Measurements from ENCODE around the gene RBM24.
"Not testable (repeated sequence)": the region's sequence is repeated elsewhere in the genome, so short reads cannot be mapped to it uniquely, and the experiment has no call there.

RBM24 gene

DNA sequence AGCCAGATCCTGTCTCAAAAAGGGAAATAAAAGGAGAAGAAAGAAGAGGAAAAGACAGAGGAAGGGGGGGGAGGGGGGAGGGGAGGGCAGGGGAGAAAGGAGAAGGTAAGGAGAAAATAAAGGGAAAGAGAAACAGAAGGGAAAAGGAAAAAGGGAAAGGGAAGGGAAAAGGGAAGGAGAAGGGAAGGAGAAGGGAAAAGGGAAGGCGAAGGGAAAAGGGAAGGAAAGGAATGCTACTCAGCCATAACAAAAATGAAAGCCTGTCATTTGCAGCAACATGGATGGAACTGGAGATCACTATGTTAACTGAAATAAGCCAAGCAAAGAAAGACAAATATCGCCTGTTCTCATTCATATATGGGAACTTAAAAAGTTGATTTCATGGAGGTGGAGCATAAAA lies 22.3 kb downstream of the RBM24 start:
- DNase-seq (no peak), ATAC-seq (no peak)
- H3K4me1 Mint-ChIP-seq, result no peaks in the 10 kb centered on the region
- H3K27me3 Mint-ChIP-seq, result peaks cover 2% of the 10 kb centered on the region
- H3K27ac Mint-ChIP-seq, result no peak overlapping the region
- H3K36me3 Mint-ChIP-seq (ENCODE audit: low read depth), result no peaks in the 10 kb centered on the region
- no peaks in the 10 kb centered on the region for H3K9me3 Mint-ChIP-seq
- no peak overlapping the region for H3K4me3 Mint-ChIP-seq

DNA sequence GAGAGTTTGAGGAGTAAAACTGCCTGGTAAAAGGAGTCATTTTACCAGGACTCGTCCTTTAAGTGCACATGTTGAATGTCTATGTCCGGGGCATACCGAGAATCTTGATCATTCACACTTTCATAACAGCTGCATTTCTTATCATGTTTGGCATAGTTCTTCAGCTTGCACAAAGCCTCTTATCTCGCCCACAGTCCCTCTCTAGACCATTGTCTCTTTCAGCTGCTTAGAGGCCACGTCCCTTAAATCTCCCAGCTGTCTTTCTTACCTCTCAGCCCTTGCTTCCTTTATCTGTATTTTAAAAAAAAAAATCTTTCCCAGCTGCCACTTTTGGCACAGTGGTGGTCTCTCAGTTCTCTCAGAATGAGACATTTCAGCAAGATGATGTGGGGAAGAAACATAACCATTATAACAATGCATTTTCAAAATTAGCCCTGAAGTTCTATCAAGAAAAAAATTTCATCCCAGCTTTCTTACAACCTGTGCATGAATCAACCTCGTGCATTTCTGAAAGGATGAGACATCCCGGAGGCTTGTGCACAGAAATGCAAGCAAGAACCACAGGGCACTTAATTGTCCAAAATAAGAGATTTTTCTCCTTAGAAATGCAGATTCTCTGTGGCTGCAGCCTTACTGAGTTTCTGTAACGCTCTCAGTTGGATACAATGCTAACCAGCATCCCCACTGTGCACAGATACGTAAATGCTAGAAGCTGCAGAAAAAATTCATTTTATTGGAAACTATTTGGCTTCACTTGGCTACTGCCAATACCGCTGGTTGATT lies 24.2 kb downstream of the RBM24 start:
- no peak for ATAC-seq
- DNase-seq, result no peak

DNA sequence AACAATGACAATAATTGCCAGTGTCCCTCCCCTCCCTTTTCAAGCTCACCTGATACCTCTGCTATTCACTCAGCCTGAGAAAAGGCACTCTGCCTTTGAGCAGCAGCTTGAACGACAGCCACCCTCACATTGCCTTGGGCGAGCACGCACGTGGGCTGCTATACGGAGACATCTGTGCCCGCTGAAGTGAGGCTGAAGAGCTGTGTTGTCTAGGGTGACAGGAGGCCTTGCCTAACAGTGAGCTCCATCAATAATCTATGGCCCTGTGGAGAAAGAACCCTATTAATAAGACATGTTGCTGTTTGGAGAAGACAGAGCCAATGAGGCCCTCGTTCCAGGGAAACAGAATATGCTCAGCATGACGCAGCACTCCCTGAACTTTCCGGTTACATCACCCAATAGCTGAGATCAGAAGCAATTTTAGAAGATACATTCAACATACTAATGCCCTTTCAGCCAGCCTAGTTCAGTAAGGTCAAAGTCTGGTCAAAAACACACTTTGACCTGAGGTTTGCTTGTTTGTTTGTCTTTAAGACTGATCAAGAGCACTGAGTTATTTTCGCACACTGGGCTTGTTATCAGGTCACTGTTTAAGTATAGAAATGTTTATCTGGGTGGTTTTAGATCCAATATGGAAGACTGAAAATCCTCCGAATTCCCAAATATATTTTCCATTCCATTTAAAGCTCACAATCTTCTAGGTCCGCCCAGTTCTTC lies 30.6 kb downstream of the RBM24 start:
- ATAC-seq (no peak), DNase-seq (no peak)
- H3K27me3 Mint-ChIP-seq, result no peaks in the 10 kb centered on the region
- no peaks in the 10 kb centered on the region for H3K36me3 Mint-ChIP-seq (ENCODE audit: low read depth)
- peaks cover 4% of the 10 kb centered on the region for H3K9me3 Mint-ChIP-seq
- no peaks in the 10 kb centered on the region for H3K4me1 Mint-ChIP-seq
- H3K4me3 Mint-ChIP-seq, result no peak overlapping the region
- H3K27ac Mint-ChIP-seq, result no peak overlapping the region

More for the DNA sequence above, 24.2 kb downstream of the RBM24 start:
- H3K27ac Mint-ChIP-seq, result no peak overlapping the region
- H3K36me3 Mint-ChIP-seq (ENCODE audit: low read depth), result no peaks in the 10 kb centered on the region
- H3K9me3 Mint-ChIP-seq, result no peaks in the 10 kb centered on the region
- H3K27me3 Mint-ChIP-seq, result peaks cover 2% of the 10 kb centered on the region
- no peak overlapping the region for H3K4me3 Mint-ChIP-seq
- no peaks in the 10 kb centered on the region for H3K4me1 Mint-ChIP-seq

DNA sequence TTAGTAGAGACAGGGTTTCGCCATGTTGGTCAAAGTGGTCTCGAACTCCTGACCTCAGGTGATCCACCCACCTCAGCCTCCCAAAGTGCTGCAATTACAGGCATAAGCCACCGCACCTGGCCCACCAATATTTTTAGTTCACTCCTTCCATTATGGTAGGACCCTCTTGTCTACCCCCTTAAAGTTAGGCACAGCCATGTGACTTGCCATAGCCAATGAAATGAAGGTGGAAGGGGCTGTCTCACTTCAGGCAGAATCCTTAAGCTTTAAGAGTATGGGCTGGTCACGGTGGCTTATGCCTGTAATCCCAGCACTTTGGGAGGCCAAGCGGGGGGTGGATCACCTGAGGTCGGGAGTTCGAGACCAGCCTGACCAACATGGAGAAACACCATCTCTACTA lies 32.1 kb downstream of the RBM24 start:
- H3K9me3 Mint-ChIP-seq; H3K4me1 Mint-ChIP-seq; DNase-seq; H3K27me3 Mint-ChIP-seq; ATAC-seq; H3K4me3 Mint-ChIP-seq; H3K36me3 Mint-ChIP-seq (ENCODE audit: low read depth); H3K27ac Mint-ChIP-seq: not testable (repeated sequence)

DNA sequence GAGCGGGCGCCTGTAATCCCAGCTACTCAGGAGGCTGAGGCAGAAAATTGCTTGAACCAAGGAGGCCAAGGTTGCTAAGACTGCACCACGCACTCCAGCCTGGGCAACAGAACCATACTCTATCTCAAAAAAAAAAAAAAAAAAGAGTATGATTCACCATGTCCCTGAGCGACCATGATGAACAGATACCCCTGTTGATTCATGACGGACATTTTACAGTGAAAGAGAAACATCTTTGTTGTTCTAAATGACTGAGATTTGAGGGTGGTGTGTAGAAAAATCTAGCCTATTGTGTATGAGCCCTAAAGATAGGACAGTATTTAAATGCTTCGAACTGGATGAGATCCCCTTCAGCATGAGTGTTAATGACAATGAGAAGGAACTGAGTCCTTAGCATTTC lies 32.8 kb downstream of the RBM24 start:
- no peaks in the 10 kb centered on the region for H3K27me3 Mint-ChIP-seq
- H3K36me3 Mint-ChIP-seq (ENCODE audit: low read depth), result no peaks in the 10 kb centered on the region
- no peak overlapping the region for H3K27ac Mint-ChIP-seq
- no peak overlapping the region for H3K4me3 Mint-ChIP-seq
- H3K9me3 Mint-ChIP-seq, result peaks cover 4% of the 10 kb centered on the region
- H3K4me1 Mint-ChIP-seq, result no peaks in the 10 kb centered on the region
- DNase-seq, result no peak
- ATAC-seq, result no peak

DNA sequence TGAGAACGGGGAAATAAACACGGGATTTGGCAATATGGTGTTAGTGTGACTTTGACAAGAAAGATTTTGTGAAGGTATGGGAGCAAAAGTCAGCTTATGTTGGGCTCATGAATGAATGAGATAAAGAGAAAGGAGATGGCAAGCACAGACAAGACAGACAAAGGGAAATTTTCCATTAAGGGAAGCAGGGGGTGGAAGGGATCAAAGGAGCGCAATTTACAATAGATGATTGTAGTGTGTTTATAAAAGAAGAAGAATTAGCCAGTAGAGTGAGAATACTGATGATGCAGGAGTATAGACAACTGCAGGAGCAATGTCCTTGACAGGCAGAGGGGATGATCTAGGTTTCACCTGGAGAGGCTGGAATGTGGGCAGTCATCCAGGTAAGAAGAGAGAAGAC lies 34.1 kb downstream of the RBM24 start:
- no peak overlapping the region for H3K27ac Mint-ChIP-seq
- no peaks in the 10 kb centered on the region for H3K36me3 Mint-ChIP-seq (ENCODE audit: low read depth)
- H3K27me3 Mint-ChIP-seq, result no peaks in the 10 kb centered on the region
- no peaks in the 10 kb centered on the region for H3K4me1 Mint-ChIP-seq
- DNase-seq (no peak), ATAC-seq (no peak)
- H3K4me3 Mint-ChIP-seq, result no peak overlapping the region
- peaks cover 4% of the 10 kb centered on the region for H3K9me3 Mint-ChIP-seq

DNA sequence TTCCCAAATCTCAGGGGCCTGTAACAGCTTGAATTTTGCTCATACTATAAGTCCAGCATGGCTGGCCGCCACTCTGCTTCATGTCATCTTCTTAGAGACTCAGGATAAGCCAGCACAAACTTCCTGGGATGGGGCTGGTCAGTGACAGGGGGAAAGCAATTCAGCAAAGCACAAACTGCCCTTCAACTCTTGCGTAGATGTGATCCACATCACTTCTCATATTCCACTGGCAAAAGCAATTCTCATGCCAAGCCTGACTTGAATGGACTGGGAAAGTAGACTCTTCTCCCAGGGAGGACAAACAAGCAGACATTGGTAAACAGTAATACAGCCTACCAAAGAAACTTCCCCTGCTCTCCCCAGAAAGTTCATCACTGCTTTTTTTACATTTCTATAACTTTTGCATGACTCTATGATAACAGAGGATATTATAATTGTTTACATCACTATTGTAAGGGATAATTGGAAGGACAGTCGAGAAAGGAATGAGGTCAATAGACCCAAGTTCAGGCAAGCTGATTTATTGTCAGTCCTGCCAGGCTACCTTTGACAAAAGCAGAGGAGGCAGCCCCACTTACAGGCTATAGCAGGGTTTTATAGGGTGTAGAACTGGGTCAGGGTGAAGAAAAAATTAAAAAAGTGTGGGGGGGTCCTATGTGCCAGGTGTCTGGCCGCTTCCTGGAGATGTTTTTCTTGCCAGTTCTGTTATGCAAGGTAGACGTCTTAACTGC lies 37.4 kb downstream of the RBM24 start:
- H3K27ac Mint-ChIP-seq, result no peak overlapping the region
- no peaks in the 10 kb centered on the region for H3K27me3 Mint-ChIP-seq
- no peaks in the 10 kb centered on the region for H3K4me1 Mint-ChIP-seq
- DNase-seq, result no peak
- ATAC-seq, result no peak
- no peak overlapping the region for H3K4me3 Mint-ChIP-seq
- peaks cover 4% of the 10 kb centered on the region for H3K9me3 Mint-ChIP-seq
- H3K36me3 Mint-ChIP-seq (ENCODE audit: low read depth), result no peaks in the 10 kb centered on the region

DNA sequence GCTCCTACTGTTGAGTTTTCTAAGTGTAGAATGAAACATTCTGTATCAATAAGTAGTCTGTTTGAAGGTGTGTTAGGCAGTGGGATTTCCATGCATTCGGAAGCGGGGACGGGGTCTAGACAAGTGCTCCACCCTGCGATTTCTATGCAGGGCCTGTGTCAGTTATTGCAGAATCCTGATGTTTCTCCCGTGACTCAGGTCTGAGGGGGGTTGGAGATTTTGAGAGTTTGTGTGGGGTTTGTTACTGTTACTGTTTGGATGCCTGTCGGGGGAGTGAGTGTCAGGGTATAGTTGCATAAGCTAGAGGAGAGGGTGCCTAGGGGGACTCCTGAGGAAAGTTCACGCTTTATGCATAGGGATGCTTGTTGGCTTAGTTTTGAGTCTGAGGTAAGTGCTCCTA lies 39.1 kb downstream of the RBM24 start:
- H3K27me3 Mint-ChIP-seq; H3K36me3 Mint-ChIP-seq (ENCODE audit: low read depth); H3K9me3 Mint-ChIP-seq; H3K4me1 Mint-ChIP-seq; DNase-seq; H3K4me3 Mint-ChIP-seq; ATAC-seq; H3K27ac Mint-ChIP-seq: not testable (repeated sequence)

DNA sequence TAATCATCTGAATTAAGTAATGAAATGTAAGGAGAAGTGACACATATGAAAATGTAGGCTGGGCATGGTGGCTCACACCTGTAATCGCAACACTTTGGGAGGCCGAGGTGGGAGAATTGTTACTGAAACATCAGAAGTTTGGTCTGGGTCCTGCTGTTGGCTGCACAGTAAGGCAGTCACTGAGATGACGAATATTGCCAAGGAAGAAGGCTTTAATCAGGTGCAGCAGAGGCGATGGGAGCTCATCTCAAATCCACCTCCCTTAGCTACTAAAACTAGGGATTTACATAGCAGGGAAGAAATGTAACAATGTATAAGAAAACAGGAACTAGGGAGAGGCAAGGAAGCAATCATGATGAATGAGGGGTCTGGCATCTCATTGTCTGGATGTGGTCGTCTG lies 50.1 kb downstream of the RBM24 start:
- Mint-ChIP-seq H3K4me1 (no peaks in the 10 kb centered on the region), H3K27me3 (peaks cover 3% of the 10 kb centered on the region), H3K36me3 (ENCODE audit: low read depth) (no peaks in the 10 kb centered on the region), H3K4me3 (no peak overlapping the region), H3K27ac (no peak overlapping the region), H3K9me3 (peaks cover 7% of the 10 kb centered on the region)
- DNase-seq, result no peak
- ATAC-seq, result no peak

DNA sequence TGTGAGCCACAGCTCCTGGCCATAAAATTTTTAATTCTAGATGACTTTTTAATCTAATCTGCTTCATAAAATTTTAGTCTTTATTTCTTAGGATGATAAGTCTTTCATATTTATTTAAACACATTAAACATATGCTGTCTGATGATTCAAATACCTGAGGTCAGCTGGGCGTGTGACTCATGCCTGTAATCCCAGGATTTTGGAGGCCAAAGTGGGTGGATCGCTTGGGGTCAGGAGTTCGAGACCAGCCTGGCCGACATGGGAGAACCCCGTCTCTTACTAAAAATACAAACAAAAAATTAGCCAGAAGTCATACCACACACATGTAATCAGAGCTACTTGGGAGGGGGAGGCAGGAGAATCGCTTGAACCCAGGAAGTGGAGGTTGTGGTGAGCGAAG lies 53.1 kb downstream of the RBM24 start:
- Mint-ChIP-seq H3K36me3 (ENCODE audit: low read depth) (no peaks in the 10 kb centered on the region), H3K4me3 (no peak overlapping the region), H3K9me3 (peaks cover 11% of the 10 kb centered on the region), H3K27me3 (no peaks in the 10 kb centered on the region), H3K27ac (no peak overlapping the region), H3K4me1 (no peaks in the 10 kb centered on the region)
- no peak for DNase-seq
- no peak for ATAC-seq

DNA sequence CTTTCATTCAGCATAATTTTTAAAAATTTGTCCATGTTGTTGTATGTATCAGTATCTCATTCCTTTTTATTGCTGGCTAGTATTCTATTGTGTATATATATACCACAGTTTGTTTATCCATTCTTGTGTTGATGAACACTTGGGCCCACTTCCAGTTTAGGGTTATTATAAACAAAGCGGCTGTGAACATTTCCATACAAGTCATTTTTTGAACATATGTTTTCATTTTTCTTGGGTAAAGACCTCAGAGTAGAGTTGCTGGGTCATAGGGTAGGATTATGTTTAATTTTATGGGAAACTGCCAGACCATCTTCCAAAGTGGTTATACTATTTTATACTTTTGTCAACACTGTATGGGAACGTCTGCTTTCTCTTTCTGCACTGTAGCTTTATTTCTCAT lies 55.3 kb downstream of the RBM24 start:
- H3K4me3 Mint-ChIP-seq, result no peak overlapping the region
- no peaks in the 10 kb centered on the region for H3K4me1 Mint-ChIP-seq
- H3K9me3 Mint-ChIP-seq, result peaks cover 4% of the 10 kb centered on the region
- peaks cover under 1% of the 10 kb centered on the region for H3K27me3 Mint-ChIP-seq
- no peaks in the 10 kb centered on the region for H3K36me3 Mint-ChIP-seq (ENCODE audit: low read depth)
- DNase-seq (no peak), ATAC-seq (no peak)
- no peak overlapping the region for H3K27ac Mint-ChIP-seq

DNA sequence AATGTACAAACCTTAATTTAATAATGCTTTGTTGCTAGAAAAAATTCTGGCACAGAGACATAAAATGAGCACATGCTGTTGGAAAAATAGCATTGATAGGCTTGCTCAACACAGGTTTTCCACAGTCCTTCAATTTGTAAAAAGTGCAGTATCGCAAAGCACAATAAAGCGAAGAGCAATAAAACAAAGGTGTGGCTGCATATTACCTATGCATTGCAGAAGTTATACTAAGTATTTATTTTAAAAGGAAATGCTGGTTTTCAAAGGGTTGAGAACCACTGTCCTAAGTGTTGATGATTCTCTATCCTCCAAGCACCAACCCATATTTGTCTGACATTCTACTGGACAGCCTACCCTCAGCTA lies 58.1 kb downstream of the RBM24 start:
- Mint-ChIP-seq H3K9me3 (peaks cover 17% of the 10 kb centered on the region), H3K27me3 (peaks cover 2% of the 10 kb centered on the region), H3K36me3 (ENCODE audit: low read depth) (no peaks in the 10 kb centered on the region), H3K4me1 (no peaks in the 10 kb centered on the region), H3K27ac (no peak overlapping the region), H3K4me3 (no peak overlapping the region)
- no peak for ATAC-seq
- no peak for DNase-seq

DNA sequence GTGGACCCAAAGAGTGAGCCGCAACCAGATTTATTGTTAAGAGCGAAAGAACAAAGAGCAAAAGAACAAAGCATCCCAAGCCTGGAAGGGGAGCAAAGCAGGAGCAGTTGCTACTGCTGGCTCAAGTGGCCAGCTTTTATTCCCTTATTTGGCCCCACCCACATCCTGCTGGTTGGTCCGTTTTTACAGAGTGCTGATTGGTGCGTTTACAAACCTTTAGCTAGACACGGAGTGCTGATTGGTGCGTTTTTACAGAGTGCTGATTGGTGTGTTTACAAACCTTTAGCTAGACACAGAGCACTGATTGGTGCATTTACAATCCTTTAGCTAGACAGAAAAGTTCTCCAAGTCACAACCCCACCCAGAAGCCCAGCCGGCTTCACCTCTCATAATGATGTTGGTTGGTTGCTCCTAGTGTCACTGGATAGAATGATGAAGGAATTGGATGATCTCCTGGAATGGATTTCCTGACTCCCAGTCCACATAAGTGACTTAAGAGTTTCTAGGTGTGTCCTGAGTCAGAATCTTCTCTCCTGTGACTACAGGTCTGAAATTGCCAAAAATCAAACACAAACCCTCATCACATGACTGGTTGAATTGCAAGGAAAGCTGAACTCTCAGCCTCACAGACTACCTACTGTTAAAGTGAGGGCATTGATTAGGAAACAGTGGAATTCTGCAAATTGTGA lies 60.1 kb downstream of the RBM24 start:
- Mint-ChIP-seq H3K27me3 (peaks cover 2% of the 10 kb centered on the region), H3K27ac (no peak overlapping the region), H3K9me3 (peaks cover 17% of the 10 kb centered on the region), H3K4me1 (no peaks in the 10 kb centered on the region), H3K36me3 (ENCODE audit: low read depth) (no peaks in the 10 kb centered on the region), H3K4me3 (no peak overlapping the region)
- no peak for DNase-seq
- ATAC-seq, result no peak

DNA sequence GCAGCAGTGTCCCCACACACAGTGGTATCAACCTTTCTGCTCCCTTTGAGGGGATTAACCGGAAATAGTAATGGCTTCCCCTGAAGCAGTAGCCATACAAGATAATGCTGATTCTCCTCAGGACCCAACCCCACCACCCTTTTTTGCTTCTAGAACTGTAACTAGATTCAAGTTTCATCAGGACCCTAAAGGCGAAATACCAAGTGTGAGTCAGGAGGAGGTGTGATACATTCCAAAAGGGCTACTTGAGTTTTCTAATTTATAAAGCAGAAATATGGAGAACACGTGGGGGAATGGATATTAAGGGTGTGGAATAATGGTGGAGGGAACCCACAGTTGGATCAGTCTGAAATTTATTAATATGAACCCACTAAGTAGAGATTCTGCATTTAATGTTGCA lies 60.7 kb downstream of the RBM24 start:
- peaks cover 2% of the 10 kb centered on the region for H3K27me3 Mint-ChIP-seq
- H3K36me3 Mint-ChIP-seq (ENCODE audit: low read depth), result no peaks in the 10 kb centered on the region
- H3K9me3 Mint-ChIP-seq, result peaks cover 17% of the 10 kb centered on the region

More for the DNA sequence above, 60.7 kb downstream of the RBM24 start:
- Mint-ChIP-seq H3K4me3 (no peak overlapping the region), H3K27ac (no peak overlapping the region), H3K4me1 (no peaks in the 10 kb centered on the region)
- DNase-seq (no peak), ATAC-seq (no peak)
